Osteocyte (in vitro differentiated cells): ENCODE measurements around the gene MATR3. TPM values are rescaled to one million over a fixed set of nuclear protein-coding genes. Genes with fewer than 3 reads are reported as not detected.

ENCODE experiments used
- DNase-seq: peaks from one replicate; pipeline ENCODE4 v3.0.0; 2021; ENCODE audit warnings: mixed read lengths; ENCODE audit not compliant: unreplicated experiment; ENCODE audit errors: extremely low spot score
- H3K27ac Mint-ChIP-seq: one replicate; pipeline ENCODE4 v1.8.0; 2021; ENCODE audit warnings: mild to moderate bottlenecking, mixed read lengths; ENCODE audit not compliant: unreplicated experiment
- H3K27me3 Mint-ChIP-seq: one replicate; pipeline ENCODE4 v1.8.0; 2021; ENCODE audit warnings: mixed read lengths; ENCODE audit not compliant: unreplicated experiment
- H3K36me3 Mint-ChIP-seq: one replicate; pipeline ENCODE4 v1.8.0; 2021; ENCODE audit warnings: mixed read lengths; ENCODE audit not compliant: unreplicated experiment
- H3K4me1 Mint-ChIP-seq: one replicate; pipeline ENCODE4 v1.8.0; 2021; ENCODE audit warnings: mixed read lengths; ENCODE audit not compliant: unreplicated experiment
- H3K4me3 Mint-ChIP-seq: one replicate; pipeline ENCODE4 v1.8.0; 2021; ENCODE audit warnings: mild to moderate bottlenecking, moderate library complexity, mixed read lengths; ENCODE audit not compliant: unreplicated experiment
- H3K9me3 Mint-ChIP-seq: one replicate; pipeline ENCODE4 v1.8.0; 2021; ENCODE audit warnings: mixed read lengths; ENCODE audit not compliant: unreplicated experiment
- CTCF ChIP-seq: fragments of 200-600 bp; sonication (generic); IDR thresholded peaks from 2 replicates; pipeline ENCODE4 v1.5.0; 2021; ENCODE audit warnings: antibody characterized with exemption, mild to moderate bottlenecking, moderate library complexity
- total RNA-seq: library from RNA; stranded (reverse); gene quantifications from 2 replicates; pipeline ENCODE4 v1.2.1, GENCODE V29; 2021

Gene MATR3
- total RNA-seq, 1 donor from 2014 or later = 218 TPM

GRCh38 chr5:139297439-139298133, 4.0 kb downstream of the MATR3 start:
- Mint-ChIP-seq H3K9me3 (no peaks in the 10 kb centered on the region), H3K4me1 (peaks cover 55% of the 10 kb centered on the region), H3K27ac (no peak overlapping the region), H3K36me3 (no peaks in the 10 kb centered on the region), H3K27me3 (no peaks in the 10 kb centered on the region), H3K4me3 (no peak overlapping the region)
- TF ChIP-seq CTCF = no peak
- no peak for DNase-seq

DNA sequence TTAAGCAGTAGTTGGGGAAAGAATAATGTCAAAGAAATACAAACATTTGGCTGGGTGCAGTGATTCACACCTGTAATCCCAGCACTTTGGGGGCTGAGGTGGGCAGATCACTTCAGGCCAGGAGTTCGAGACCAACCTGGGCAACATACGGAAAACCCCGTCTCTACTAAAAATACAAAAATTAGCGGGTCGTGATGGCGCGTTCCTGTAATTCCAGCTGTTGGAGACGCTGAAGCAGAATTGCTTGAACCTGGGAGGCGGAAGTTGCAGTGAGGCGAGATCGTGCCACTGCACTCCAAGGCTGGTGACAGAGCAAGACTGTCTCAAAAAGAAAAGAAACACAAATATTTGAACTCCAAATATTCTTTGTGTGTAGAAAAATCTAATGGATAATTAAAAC, 4.7 kb downstream of the MATR3 start:
- H3K4me3 Mint-ChIP-seq = no peak overlapping the region
- DNase-seq = no peak
- TF ChIP-seq CTCF = no peak
- no peaks in the 10 kb centered on the region for H3K9me3 Mint-ChIP-seq
- no peaks in the 10 kb centered on the region for H3K27me3 Mint-ChIP-seq
- no peak overlapping the region for H3K27ac Mint-ChIP-seq
- no peaks in the 10 kb centered on the region for H3K36me3 Mint-ChIP-seq
- peaks cover 57% of the 10 kb centered on the region for H3K4me1 Mint-ChIP-seq

DNA sequence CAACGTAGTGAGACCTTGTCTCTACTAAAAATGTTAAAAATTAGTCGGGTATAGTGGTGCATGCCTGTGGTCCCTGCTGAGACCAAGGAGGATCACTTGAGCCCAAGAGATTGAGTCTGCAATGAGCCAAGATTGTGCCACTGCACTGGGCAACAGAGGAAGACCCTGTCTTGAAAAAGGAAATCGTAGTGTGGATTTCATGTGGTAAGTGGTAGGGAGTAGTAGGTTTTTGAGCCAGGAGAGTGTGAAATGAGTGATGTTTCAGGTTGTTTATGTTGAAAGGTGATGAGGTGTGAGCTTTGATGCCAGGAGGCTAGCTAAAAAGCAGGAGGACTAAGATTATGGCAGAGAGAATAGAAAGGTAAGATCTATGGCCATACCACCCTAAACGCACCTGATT, 5.9 kb downstream of the MATR3 start:
- H3K4me3 Mint-ChIP-seq = no peak overlapping the region
- DNase-seq = no peak
- no peaks in the 10 kb centered on the region for H3K36me3 Mint-ChIP-seq
- H3K9me3 Mint-ChIP-seq = no peaks in the 10 kb centered on the region
- no peaks in the 10 kb centered on the region for H3K27me3 Mint-ChIP-seq
- peaks cover 61% of the 10 kb centered on the region for H3K4me1 Mint-ChIP-seq
- no peak for TF ChIP-seq CTCF
- H3K27ac Mint-ChIP-seq = no peak overlapping the region

- H3K27me3 Mint-ChIP-seq = no peaks in the 10 kb centered on the region
- H3K9me3 Mint-ChIP-seq = no peaks in the 10 kb centered on the region
Observed at GRCh38 chr5:139301808-139302499, 8.4 kb downstream of the MATR3 start.

More at GRCh38 chr5:139301808-139302499, 8.4 kb downstream of the MATR3 start:
- Mint-ChIP-seq H3K4me3 (no peak overlapping the region), H3K27ac (no peak overlapping the region), H3K36me3 (no peaks in the 10 kb centered on the region), H3K4me1 (peaks cover 67% of the 10 kb centered on the region)
- no peak for DNase-seq
- TF ChIP-seq CTCF = no peak
